GM21390 (cell line): ENCODE measurements around the gene ISY1.
"Not testable (repeated sequence)": the region's sequence is repeated elsewhere in the genome, so short reads cannot be mapped to it uniquely, and the experiment has no call there.

ENCODE experiments used
- ATAC-seq: cut with Tn5 transposase; IDR thresholded peaks from one replicate; pipeline ENCODE4 v1.9.1; 2021; ENCODE audit not compliant: unreplicated experiment

The ISY1 gene

DNA sequence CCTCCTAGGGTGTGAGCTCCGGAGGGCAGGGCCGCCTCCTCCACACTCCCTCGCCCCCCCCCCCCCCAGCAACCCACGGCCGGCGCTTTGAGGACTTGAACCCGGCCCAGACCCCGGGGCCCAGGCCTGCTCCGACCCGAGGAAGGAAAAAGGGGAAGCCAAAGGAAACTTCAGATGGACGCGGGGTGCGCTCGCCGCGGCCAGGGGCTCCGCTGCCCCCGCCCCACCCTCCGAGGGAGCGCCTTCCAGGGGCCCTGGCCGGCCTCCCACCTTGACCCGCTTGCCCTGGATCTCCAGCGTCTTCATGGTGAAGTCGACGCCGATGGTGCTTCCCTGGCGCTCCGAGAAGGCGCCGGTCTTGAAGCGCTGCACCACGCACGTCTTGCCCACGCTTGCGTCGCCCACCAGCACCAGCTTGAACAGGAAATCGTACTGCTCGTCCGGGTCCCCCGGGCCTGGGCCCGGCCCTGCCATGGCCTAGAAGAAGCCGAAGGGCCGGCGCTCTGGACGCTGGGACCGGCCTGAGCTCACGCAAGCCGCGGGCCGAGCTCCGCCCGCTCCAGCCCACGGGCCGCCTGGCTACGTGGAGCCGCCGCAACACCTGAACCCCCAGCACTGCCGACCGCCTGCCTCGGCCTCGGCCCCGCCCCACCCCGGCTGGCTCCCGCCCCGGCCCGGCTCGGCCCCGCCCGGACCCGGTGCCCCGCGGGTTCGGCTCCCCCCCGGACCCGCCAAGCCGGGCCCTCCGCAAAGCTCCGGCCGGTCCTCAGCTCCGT, 39.7 kb downstream of the ISY1 start:
- ATAC-seq, result no peak

- peak; percentile 66 for ATAC-seq
Measured at GRCh38 chr3:129120254-129121004, 40.4 kb downstream of the ISY1 start.

DNA sequence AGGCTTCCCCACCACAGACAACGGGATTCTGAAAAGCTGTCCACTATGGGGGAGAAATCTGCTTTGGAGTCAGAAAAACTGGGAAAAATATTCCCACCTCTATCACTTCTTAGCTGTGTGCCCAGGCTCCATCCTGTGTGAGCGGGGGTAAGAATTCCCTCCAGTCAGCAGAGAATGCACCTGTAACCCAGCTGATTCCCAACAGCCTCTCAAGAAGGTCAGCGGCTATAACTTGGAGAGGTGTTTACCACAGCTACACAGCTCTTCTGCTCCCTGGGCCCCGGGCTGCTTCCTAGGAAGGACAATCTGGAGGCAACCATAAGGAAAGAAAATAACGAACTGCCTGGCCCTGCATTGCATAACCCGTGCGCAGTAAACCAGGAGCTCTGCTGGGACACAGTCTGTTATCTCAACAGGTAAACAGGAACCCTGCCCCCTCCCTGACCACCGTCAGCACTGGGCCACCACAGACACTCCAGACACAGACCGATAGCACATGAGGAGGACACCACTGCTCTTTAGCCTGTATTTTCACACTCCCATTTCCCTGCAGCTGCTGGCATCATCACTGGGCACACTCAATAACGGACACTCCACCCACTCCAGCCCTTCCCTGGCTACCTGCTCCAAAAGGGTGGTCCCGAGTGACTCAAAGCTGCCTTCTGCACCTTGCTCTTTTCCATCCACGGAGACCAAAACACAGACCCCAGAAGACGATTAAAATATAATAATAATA, 41.3 kb downstream of the ISY1 start:
- ATAC-seq, result no peak

- ATAC-seq, result no peak
Measured at GRCh38 chr3:129118745-129119144, 42.1 kb downstream of the ISY1 start.

DNA sequence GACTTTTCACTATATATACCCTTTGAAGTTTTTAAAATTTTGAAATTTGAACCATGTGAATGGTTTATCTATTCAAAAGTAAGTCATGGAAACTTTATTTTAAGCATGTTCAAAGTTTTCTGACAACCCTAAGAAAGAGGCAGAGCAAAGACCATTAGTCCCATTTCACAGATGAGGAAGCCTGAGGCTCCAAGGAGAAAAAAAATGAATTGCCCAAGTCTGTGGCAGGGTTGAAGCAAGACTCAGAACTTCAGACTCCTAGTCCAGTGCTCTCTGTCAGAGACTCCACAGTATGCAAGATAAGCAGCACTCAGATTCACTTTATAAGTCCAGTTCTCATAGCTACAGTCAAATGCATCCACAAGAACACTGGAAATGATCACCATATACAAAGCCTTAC, 43.7 kb downstream of the ISY1 start:
- ATAC-seq, result no peak

- ATAC-seq, result no peak
Measured at GRCh38 chr3:129116482-129116946, 44.3 kb downstream of the ISY1 start.

GRCh38 chr3:129114455-129114854, 46.4 kb downstream of the ISY1 start:
- no peak for ATAC-seq

DNA sequence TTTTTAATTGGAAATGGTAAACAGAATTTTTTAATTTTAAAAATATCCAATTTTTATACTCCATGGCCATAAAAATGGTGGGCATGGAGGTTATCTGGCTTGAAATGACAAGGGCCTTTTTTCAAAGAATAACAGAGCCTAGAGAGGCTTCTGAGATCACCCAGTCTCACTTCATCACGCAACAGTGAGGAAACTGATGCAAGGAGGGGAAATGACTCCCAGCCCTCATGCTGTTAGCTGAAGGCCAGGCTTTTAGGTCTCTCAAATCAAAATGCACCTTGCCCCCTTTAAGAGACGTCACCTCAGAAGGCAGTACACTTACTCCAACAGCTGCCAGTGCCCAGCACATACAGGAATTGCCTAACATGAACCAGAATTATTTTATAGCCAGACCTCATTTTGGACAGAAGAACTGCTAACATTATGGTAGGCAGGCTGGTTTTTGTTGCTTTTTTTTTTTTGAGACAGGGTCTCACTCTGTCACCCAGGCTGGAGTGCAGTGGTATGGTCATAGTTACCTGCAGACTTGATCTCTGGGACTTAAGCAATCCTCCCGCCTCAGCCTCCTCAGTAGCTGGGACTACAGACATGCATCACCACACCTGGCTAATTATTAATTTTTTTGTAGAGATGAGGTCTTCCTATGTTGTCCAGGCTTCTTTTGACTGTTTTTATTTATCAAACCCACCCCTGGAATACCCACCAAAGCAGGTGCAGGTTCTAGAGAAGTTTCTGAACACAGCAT, 48.4 kb downstream of the ISY1 start:
- no peak for ATAC-seq

DNA sequence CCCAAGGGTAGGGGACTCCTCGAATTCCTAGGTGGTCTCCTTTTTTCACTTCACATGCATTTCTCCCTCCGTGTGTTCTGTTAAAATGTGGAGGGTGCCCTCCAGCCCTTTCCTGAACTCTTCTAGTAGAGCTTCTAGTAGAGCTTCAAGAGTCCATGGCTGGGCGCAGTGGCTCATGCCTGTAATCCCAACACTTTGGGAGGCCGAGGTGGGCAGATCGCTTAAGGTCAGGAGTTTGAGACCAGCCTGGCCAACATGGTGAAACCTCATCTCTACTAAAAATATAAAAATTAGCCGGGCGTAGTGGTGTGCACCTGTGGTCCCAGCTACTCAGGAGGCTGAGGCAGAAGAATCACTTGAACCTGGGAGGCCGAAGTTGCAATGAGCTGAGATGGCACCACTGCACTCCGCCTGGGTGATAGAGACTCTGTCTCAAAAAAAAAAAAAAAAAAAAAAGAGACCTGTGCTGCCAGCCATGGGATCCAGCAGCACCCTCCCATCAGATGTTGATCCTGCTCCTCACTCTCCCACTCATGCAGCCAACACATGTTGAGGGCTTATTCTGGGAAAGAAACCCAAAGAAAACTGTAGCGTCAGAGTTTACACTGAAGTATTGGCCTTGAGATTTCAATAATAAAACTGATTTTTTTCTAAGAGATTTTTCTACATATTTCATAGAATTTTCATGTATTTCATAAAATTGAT, 49.6 kb downstream of the ISY1 start:
- ATAC-seq, result not testable (repeated sequence)

GRCh38 chr3:129107793-129108192, 53.1 kb downstream of the ISY1 start:
- no peak for ATAC-seq

- no peak for ATAC-seq
Measured at GRCh38 chr3:129106866-129107565, 53.8 kb downstream of the ISY1 start.

DNA sequence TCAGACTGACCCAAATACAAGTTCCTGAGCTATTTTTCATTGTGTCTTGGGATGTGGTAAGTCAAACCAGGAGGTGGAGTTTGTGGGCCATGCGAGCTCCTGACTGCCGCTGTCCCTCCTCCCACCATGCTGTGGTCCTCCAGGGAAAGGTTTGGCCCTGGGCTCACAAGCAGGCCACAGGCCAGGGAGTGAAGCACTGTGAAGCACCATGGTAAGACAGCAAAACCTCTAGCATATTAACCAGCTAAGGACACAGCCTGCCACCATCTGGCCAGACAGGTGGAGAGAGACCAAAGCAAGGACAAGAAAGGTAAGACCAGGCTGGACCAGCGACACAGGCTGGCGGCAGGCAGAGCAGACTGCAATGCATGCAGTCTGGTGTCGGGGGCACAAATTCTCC, 54.5 kb downstream of the ISY1 start:
- no peak for ATAC-seq

- ATAC-seq, result no peak
Measured at GRCh38 chr3:129105862-129106261, 55.0 kb downstream of the ISY1 start.

DNA sequence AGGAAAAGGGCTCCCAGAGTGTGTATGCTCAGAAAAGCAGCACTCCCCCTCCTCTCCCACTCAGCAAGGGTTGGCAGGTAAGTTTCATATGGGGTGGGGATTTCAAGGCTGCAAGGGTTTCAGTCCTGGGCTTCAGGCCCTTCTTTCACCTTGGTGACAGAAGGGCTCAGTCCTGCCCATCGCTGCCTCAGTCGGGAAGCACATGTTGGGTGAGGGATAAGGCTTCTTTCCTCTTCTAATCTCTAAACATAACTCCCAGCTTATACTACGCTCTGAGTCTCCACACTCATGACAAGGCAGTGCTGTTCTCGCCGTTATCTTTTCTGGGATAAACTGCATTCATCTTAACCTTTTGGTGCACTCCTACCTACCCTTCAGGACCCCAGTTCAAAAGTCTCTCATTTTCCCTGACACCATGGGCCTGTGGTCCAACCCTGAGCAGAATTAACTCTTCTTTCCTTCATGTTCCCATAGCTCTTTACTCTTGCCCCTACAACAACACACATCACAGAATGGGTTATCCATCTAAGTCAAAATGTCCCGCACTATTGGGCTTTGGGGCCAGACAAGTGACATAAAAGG, 56.3 kb downstream of the ISY1 start:
- no peak for ATAC-seq

DNA sequence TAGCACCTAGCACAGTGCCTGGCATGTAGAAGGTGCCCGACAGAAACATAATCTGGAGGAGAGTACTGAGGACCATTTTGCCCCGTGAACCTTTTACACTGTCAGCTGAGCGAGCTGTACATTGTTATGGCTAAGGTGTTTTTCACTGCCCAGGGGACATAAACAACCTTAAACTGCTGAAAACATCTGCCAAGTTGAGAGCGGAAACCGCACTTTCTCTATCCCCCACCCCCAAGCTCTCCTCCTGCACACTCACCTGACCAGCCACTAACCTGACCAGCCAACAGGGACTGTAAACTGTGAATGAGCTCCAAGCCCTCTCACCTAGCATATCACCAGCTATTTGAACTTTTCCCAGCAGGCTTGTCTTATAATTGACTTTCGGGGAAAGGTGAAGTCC, 56.8 kb downstream of the ISY1 start:
- ATAC-seq, result no peak

DNA sequence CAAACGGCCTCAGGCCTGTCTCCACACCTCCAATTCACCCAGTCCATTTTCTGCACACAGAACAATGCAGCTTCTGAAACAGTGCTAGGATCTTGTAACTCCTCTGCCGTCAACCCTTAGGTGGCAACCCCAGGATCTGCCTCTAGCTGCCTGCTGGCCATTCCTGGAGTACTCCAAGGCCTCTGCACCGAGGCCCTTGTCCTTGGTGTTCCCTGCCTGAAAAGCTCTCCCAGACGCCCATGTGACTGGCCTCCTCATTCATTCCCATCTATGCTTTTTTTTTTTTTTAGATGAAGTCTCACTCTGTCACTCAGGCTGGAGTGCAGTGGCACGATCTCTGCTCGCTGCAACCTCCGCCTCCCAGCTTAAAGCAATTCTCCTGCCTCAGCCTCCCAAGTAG, 57.6 kb downstream of the ISY1 start:
- no peak for ATAC-seq

GRCh38 chr3:129101370-129102138, 59.3 kb downstream of the ISY1 start:
- ATAC-seq, result no peak

- ATAC-seq, result no peak
Measured at GRCh38 chr3:129100274-129100673, 60.6 kb downstream of the ISY1 start.

DNA sequence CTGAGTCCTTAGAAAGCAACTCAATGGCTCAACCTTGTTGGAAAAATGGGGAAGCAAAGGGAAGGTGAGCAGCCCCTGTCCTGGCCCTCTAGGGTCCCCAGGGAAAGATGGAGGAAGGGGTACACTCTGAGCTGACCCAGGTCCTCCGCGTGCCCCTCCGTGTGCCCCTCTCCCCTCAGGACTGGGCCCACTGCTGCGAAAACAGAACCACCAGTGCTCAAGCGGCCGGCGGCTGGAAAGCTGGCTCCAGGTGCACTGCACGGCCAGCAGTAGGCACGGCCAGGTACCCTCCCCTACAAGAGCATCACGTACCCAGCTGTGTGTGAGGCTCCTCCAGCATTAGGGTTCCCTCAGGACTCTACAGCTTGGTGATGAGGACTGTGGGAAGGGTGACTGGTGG, 65.6 kb downstream of the ISY1 start:
- ATAC-seq, result no peak
